Peyer's patch (tissue), 4 donors: ENCODE measurements around the gene PHACTR3.

Experiments used
- POLR2A ChIP-seq, 2 donors: fragments of 450-650 bp; IDR thresholded peaks; one replicate each; pipeline ENCODE4 v1.5.1; 2017; ENCODE audit warnings: antibody characterized with exemption in 2 of 2, mild to moderate bottlenecking in 2 of 2, moderate library complexity in 2 of 2
- TF ChIP-seq, protein P1 (sequence below), 6 experiments: fragments of 450-650 bp in 4 of 6; fragments of 200-600 bp in 2 of 6; sonication (generic) in 1 of 6; IDR thresholded peaks; one replicate each; pipeline ENCODE4 v1.5.1; 2017 to 2019; ENCODE audit warnings: antibody characterized with exemption in 6 of 6, mild to moderate bottlenecking in 3 of 6, moderate library complexity in 1 of 6

DNA sequence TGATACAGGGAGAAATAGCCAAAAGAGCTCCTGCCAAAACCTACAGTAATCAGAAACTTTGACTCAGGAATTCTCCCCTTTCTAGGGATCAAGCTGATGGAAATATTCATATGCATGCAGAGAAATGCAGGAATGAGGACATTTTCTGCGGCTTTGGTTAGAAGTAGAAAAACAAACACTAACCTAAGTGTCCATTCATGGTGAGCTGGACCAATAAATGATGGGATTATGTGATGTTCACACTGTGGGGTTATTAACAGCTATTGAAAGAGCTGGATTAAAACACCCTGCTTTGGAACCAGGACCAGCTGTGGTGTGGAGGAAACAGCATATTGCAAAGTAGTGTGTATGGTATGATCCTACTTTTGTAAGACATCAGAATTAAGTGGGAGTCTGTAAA is 186.0 kb downstream of the PHACTR3 start:
- no peak for TF ChIP-seq POLR2A (IDR thresholded peaks at IDR 0.05)
- TF ChIP-seq, protein P1, sequence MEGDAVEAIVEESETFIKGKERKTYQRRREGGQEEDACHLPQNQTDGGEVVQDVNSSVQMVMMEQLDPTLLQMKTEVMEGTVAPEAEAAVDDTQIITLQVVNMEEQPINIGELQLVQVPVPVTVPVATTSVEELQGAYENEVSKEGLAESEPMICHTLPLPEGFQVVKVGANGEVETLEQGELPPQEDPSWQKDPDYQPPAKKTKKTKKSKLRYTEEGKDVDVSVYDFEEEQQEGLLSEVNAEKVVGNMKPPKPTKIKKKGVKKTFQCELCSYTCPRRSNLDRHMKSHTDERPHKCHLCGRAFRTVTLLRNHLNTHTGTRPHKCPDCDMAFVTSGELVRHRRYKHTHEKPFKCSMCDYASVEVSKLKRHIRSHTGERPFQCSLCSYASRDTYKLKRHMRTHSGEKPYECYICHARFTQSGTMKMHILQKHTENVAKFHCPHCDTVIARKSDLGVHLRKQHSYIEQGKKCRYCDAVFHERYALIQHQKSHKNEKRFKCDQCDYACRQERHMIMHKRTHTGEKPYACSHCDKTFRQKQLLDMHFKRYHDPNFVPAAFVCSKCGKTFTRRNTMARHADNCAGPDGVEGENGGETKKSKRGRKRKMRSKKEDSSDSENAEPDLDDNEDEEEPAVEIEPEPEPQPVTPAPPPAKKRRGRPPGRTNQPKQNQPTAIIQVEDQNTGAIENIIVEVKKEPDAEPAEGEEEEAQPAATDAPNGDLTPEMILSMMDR (IDR thresholded peaks at IDR 0.05), result no peak
